ENCODE results near the gene FAM187B.

FAM187B gene

GRCh38 chr19:35195830-35196229 lies 32.7 kb downstream of the FAM187B start:
- Histone ChIP-seq H3K4me3 (ENCODE audit: low read length) (no peak overlapping the region), H3K27me3 (ENCODE audit: control insufficient read depth, insufficient read depth, low read length) (no peaks in the 10 kb centered on the region), H3K27ac (ENCODE audit: low read depth, low read length) (no peak overlapping the region), H3K36me3 (ENCODE audit: control insufficient read depth, insufficient read depth, low read length) (no peaks in the 10 kb centered on the region), H3K4me1 (ENCODE audit: control insufficient read depth, insufficient read depth, low read length) (no peaks in the 10 kb centered on the region), H3K9ac (ENCODE audit: low read length) (no peak overlapping the region)

- Histone ChIP-seq H3K4me1 (ENCODE audit: control insufficient read depth, insufficient read depth, low read length) (no peaks in the 10 kb centered on the region), H3K27me3 (ENCODE audit: control insufficient read depth, insufficient read depth, low read length) (no peaks in the 10 kb centered on the region), H3K4me3 (ENCODE audit: low read length) (no peak overlapping the region), H3K9ac (ENCODE audit: low read length) (no peak overlapping the region), H3K27ac (ENCODE audit: low read depth, low read length) (no peak overlapping the region), H3K36me3 (ENCODE audit: control insufficient read depth, insufficient read depth, low read length) (no peaks in the 10 kb centered on the region)
Measured at GRCh38 chr19:35194012-35194984, 34.2 kb downstream of the FAM187B start.

- no peak overlapping the region for H3K9ac ChIP-seq (ENCODE audit: low read length)
- no peaks in the 10 kb centered on the region for H3K36me3 ChIP-seq (ENCODE audit: control insufficient read depth, insufficient read depth, low read length)
- no peak overlapping the region for H3K27ac ChIP-seq (ENCODE audit: low read depth, low read length)
- no peaks in the 10 kb centered on the region for H3K27me3 ChIP-seq (ENCODE audit: control insufficient read depth, insufficient read depth, low read length)
- H3K4me3 ChIP-seq (ENCODE audit: low read length) = no peak overlapping the region
- no peaks in the 10 kb centered on the region for H3K4me1 ChIP-seq (ENCODE audit: control insufficient read depth, insufficient read depth, low read length)
Measured at GRCh38 chr19:35184884-35185283, 43.7 kb downstream of the FAM187B start.

GRCh38 chr19:35184267-35184666 lies 44.3 kb downstream of the FAM187B start:
- Histone ChIP-seq H3K4me3 (ENCODE audit: low read length) (no peak overlapping the region), H3K27ac (ENCODE audit: low read depth, low read length) (no peak overlapping the region), H3K4me1 (ENCODE audit: control insufficient read depth, insufficient read depth, low read length) (no peaks in the 10 kb centered on the region), H3K36me3 (ENCODE audit: control insufficient read depth, insufficient read depth, low read length) (no peaks in the 10 kb centered on the region), H3K9ac (ENCODE audit: low read length) (no peak overlapping the region), H3K27me3 (ENCODE audit: control insufficient read depth, insufficient read depth, low read length) (no peaks in the 10 kb centered on the region)

GRCh38 chr19:35181387-35181786 lies 47.2 kb downstream of the FAM187B start:
- Histone ChIP-seq H3K36me3 (ENCODE audit: control insufficient read depth, insufficient read depth, low read length) (no peaks in the 10 kb centered on the region), H3K9ac (ENCODE audit: low read length) (no peak overlapping the region), H3K27me3 (ENCODE audit: control insufficient read depth, insufficient read depth, low read length) (no peaks in the 10 kb centered on the region), H3K4me3 (ENCODE audit: low read length) (no peak overlapping the region), H3K4me1 (ENCODE audit: control insufficient read depth, insufficient read depth, low read length) (no peaks in the 10 kb centered on the region), H3K27ac (ENCODE audit: low read depth, low read length) (no peak overlapping the region)

- no peaks in the 10 kb centered on the region for H3K36me3 ChIP-seq (ENCODE audit: control insufficient read depth, insufficient read depth, low read length)
- H3K4me3 ChIP-seq (ENCODE audit: low read length) = no peak overlapping the region
- H3K4me1 ChIP-seq (ENCODE audit: control insufficient read depth, insufficient read depth, low read length) = no peaks in the 10 kb centered on the region
- H3K27me3 ChIP-seq (ENCODE audit: control insufficient read depth, insufficient read depth, low read length) = no peaks in the 10 kb centered on the region
- H3K9ac ChIP-seq (ENCODE audit: low read length) = no peak overlapping the region
- H3K27ac ChIP-seq (ENCODE audit: low read depth, low read length) = no peak overlapping the region
Measured at GRCh38 chr19:35179830-35180229, 48.7 kb downstream of the FAM187B start.

GRCh38 chr19:35178701-35179100 lies 49.8 kb downstream of the FAM187B start:
- Histone ChIP-seq H3K9ac (ENCODE audit: low read length) (no peak overlapping the region), H3K36me3 (ENCODE audit: control insufficient read depth, insufficient read depth, low read length) (no peaks in the 10 kb centered on the region), H3K4me3 (ENCODE audit: low read length) (no peak overlapping the region)

GRCh38 chr19:35177377-35178274 lies 50.9 kb downstream of the FAM187B start:
- H3K27ac ChIP-seq (ENCODE audit: low read depth, low read length) = no peak overlapping the region
- H3K4me3 ChIP-seq (ENCODE audit: low read length) = no peak overlapping the region
- no peak overlapping the region for H3K9ac ChIP-seq (ENCODE audit: low read length)
- no peaks in the 10 kb centered on the region for H3K36me3 ChIP-seq (ENCODE audit: control insufficient read depth, insufficient read depth, low read length)
- no peaks in the 10 kb centered on the region for H3K27me3 ChIP-seq (ENCODE audit: control insufficient read depth, insufficient read depth, low read length)
- no peaks in the 10 kb centered on the region for H3K4me1 ChIP-seq (ENCODE audit: control insufficient read depth, insufficient read depth, low read length)

More at GRCh38 chr19:35178701-35179100, 49.8 kb downstream of the FAM187B start:
- Histone ChIP-seq H3K27ac (ENCODE audit: low read depth, low read length) (no peak overlapping the region), H3K4me1 (ENCODE audit: control insufficient read depth, insufficient read depth, low read length) (no peaks in the 10 kb centered on the region), H3K27me3 (ENCODE audit: control insufficient read depth, insufficient read depth, low read length) (no peaks in the 10 kb centered on the region)

GRCh38 chr19:35176181-35176570 lies 52.4 kb downstream of the FAM187B start:
- H3K27me3 ChIP-seq (ENCODE audit: control insufficient read depth, insufficient read depth, low read length) = no peaks in the 10 kb centered on the region
- H3K4me1 ChIP-seq (ENCODE audit: control insufficient read depth, insufficient read depth, low read length) = no peaks in the 10 kb centered on the region
- no peaks in the 10 kb centered on the region for H3K36me3 ChIP-seq (ENCODE audit: control insufficient read depth, insufficient read depth, low read length)
- no peak overlapping the region for H3K27ac ChIP-seq (ENCODE audit: low read depth, low read length)
- H3K4me3 ChIP-seq (ENCODE audit: low read length) = no peak overlapping the region
- H3K9ac ChIP-seq (ENCODE audit: low read length) = no peak overlapping the region

Measured in rectal smooth muscle tissue (tissue), 1 donor.